Stimulated activated CD4-positive, alpha-beta T cell treated with anti-CD3 and anti-CD28 coated beads, TNF-alpha, amount 100 ng/mL, for 1 hour (primary cell): ENCODE results near the gene SRXN1.
"Not testable (repeated sequence)": the region's sequence is repeated elsewhere in the genome, so short reads cannot be mapped to it uniquely, and the experiment has no call there.

ENCODE experiments used
- DNase-seq, 3 donors: peaks; one replicate each; pipeline ENCODE4 v3.0.0-alpha.2; 2020; ENCODE audit warnings: low read depth in 3 of 3, low spot score in 1 of 3

SRXN1 gene

GRCh38 chr20:655726-656624 is 3.0 kb upstream of the SRXN1 start:
- no peak for DNase-seq

DNA sequence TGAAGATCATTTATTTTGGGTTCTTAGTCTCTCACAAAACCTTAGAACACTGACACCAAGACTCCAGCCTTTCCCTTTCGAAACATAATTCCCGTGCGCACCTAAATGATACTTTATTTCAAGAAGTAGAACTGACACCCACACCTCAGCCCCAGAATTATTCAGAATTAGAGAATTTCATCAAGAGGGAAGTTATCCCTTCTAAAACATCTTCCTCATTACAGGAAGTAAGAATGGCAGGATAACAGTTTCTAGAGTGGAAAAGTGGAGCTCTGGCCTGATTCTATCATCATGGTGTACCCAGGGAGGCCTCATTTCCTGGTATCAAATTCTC is 1.4 kb upstream of the SRXN1 start:
- no peak for DNase-seq

GRCh38 chr20:653590-654416 is 803 bp upstream of the SRXN1 start:
- DNase-seq = no peak

DNA sequence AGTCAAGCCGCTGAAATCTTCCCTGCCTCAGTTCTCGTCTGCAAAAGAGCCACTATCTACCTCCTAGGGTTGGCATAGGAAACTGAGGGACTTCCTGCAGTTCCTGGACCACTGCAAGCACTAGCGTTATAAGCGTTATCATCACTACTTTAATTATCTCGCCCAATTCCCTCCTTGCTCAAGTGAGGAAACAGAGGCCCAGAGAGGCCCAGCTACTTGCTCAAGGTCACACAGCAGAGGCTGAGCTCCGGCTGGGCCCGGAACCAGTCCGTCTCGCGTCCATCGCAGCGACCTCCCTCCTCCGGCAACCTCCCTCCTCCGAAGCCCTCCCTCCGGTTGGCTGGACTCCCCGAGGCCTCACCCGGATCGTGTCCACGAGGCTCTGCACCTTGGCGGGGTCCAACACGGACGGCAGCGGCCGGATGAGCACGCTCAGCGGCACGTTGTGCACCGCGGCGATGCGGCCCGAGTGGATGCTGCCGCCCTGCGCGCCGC is 338 bp downstream of the SRXN1 start:
- DNase-seq = no peak

DNA sequence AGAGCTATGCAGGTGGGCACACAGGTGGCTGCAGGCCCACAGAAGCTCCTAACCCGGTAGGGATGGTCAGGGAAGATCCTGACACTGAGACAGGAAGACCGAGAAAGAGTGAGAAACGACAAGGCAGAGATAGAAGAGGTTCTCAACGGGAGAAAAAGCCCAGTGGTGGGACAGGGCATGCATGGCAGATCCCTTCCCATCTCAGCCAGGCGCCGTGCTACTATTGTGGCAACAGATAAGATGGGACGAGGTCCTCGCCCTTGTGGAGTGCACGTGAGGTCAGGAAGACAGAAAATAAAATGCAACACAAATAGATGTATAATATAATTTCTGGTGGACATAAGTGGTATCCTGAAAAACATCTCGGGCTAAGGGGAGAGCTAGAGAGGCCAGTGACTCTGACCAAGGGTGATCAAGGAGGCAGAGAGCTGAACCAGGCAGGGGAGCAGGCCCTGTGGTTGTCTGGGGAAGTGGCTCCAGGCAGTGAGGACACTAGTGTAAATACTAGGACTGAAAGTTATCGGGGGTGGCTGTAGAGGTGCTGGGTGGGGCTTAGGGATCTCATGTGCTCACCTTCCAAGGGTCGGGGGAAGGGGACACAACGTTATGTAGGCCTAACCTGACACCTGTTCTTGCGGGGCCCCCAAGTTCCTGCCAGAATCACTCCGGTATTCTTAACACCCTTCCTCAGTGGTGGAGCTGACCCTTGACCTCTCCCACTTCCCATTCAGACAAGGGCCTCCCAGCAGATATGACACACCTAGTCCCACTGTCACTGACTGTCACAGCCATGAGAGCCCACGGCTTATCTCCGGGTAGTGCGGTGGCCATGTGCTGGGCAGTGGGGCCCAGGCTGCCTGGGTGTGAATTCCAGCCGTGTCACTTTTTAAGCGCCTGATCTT is 1.0 kb downstream of the SRXN1 start:
- DNase-seq = no peak

- no peak for DNase-seq
These were observed 2.0 kb downstream of the SRXN1 start for GRCh38 chr20:650954-651353.

DNA sequence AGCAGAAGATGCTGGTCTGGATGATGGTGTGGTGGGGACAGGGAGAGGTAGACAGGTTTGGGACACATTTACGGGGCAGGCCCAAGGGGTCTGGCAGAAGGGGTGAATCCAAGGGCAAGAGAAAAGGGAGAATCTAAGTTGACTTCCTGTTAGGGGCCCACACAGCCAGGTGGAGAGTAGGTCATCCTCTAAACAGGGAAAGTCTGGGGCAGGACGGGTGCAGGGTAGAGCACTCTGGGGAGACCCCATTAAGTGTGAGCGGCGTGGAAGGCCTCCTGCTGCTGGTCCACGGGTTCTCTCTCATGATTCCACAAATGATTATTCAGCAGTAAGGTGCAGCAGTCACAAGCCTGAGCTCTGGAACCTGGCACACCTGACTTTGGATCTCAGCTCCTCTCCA is 2.7 kb downstream of the SRXN1 start:
- no peak for DNase-seq

GRCh38 chr20:647479-648019 is 5.5 kb downstream of the SRXN1 start:
- DNase-seq = no peak

DNA sequence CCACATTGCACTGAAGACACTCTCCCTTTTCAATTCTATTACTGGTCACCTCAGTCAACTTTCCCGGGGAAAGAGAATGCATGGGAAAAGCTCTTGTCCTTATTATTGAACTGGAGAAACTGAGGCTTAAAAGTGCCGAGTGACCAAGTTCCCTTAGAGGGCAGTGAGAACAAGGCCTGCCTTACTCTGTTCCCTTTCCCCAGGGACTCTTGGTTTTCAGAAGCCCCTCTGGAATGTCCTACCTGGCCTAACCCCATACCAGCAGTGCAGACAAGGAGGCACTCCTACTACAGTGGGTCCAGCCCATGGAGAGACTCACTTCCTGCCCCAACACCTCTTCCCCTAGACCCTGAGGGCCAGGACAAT is 6.1 kb downstream of the SRXN1 start:
- no peak for DNase-seq

DNA sequence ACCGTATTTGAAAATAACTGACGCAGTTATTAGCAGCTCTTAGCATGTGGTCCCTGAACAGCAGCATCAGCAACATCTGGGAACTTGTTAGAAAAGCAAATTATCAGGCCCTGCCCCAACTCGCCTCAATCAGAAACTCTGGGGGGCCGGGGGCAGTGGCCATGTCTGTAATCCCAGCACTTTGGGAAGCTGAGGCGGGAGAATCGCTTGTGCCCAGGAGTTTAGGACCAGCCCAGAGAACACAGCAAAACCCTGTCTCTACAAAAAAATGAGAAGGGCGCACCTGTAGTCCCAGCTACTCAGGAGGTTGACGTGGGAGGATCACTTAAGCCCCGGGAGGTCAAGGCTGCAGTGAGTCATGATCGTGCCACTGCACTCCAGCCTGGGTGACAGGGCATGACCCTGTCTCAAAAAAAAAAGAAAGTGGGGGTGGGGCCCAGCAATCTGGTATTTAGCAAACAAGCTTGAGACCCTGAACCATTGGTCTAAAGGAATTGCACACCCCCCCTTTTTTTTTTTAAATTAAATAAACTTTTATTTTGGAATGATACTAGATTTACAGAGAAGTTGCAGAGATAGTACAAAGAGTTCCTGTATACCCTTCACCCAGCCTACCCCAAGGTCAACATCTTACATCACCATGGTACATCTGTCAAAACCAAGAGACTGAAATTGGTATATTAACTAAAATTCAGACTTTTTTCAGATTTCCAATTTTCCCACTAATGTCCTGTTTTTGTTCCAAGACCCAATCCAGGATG is 6.7 kb downstream of the SRXN1 start:
- no peak for DNase-seq

DNA sequence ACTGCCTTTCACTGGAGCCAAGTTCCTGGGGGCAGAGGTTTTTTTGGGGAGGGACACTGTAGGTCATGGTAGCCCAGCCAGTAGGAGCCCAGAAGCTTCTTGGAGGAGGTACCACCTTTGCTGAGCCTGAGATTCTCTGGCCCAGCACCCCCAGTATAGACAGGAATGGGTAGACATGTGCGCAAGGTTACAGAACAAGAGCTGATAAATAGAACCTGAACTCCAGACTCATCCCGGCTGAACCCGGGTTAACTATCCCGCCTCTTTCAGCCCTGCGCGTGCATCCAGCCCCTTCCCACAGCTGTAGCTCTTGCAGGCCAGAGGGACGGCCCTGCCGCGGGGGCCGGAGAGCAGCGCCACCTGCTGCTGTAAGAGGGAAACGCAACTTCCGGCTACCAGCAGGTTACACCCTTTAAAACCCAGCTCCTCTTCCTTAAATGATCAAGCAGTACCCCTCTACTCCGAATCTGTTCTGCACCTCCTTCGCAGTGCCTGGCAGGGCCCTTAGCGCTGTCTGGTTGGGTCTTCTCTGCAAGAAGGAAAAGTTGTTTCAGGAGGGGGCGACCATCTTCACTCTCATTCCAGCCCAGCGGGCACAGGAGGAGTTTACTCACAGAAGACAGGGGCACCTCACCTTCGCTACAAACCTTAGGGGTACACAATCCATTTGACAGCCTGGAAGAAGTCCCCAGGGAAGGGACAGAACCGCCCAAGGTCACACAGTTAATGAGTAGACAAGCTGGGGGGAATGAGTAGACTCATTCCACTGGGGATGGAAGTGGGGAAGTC is 7.5 kb downstream of the SRXN1 start:
- DNase-seq = peak in 2 of 3 donors; percentile 26 to 55

- DNase-seq = no peak
These were observed 8.2 kb downstream of the SRXN1 start for GRCh38 chr20:644692-645317.

- DNase-seq = no peak
These were observed 10.4 kb downstream of the SRXN1 start for GRCh38 chr20:642398-643174.

- DNase-seq = not testable (repeated sequence)
These were observed 11.0 kb downstream of the SRXN1 start for GRCh38 chr20:642013-642397.

DNA sequence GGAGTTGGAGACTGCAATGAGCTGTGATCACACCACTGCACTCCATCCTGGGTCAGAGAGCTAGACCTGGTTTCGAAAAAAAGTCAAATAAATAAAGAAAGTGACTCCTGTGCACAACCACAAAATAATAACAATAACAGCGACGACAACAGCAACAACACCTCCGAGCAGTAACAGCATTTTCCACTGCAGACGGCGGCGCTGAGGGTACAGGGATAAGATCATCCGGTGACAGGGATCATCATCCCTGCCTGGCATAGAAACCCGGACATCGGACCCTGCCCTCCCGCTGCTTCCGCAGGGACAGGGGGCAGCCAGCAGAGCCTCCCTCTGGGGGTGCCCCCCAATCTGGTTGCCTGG is 11.5 kb downstream of the SRXN1 start:
- DNase-seq = no peak

DNA sequence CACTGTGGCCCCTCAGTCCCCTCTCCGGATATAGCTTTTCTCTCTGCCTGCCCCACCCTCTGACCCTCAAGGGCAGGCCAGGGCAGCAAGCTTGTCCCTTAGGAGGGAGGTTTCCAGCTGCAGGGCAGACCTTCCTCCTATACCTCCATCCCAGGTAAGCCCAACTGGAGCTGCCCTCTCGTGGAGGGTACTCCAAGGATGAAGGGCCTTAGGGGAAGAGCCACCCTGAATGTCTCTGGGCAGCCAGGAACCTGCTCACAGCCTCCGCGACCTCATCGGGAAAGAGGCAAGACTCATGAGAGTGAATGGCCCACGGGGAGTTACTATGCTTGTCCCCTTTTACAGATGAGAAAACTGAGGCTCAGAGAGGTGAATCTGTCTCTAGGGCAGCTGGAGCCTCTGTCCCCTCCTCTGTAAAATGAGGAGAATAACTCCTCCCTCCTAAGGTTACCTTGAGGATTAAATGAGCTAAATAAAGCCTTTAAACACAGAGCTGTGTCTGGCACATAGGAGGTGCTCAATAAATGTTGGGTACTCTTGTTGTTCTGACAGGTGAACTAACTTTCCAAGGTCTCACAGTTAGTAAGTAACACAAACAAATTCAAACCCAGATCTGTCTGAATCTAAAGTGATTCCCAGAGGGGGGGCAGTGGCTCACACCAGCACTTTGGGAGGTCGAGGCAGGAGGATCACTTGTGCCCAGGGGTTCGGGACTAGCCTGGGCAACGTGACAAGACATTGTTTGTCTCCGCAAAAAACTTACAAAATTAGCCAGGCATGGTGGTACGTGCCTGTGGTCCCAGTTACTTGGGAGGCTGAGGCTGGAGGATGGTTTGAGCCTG is 12.1 kb downstream of the SRXN1 start:
- no peak for DNase-seq

GRCh38 chr20:638579-638978 is 14.4 kb downstream of the SRXN1 start:
- no peak for DNase-seq
